T follicular helper cell (primary cell): ENCODE measurements around the gene NTN1.

ENCODE experiments used
- DNase-seq: peaks from one replicate; pipeline ENCODE4 v3.0.0-alpha.2; 2020; ENCODE audit warnings: low read depth

The NTN1 gene

GRCh38 chr17:9162275-9162985 lies 141.1 kb downstream of the NTN1 start:
- DNase-seq, result no peak

DNA sequence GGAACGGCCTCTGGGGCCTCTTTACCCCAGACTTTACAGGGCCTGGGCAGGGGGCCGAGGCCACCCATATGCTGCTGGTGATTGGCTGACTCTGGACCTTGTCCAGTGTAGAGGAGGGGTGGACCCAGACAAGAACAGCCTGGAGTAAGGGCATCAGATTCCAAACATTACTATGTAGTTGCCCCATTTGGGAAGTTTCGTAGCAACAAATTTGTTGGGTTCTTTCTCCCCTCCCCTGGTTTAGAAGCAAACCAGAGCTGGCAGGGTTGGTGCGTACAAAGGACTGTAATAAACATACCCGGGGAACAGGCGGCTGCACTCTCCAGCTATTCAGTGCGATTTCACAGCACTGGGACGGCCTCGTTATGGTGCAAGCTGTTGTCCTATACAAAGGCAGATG lies 145.5 kb downstream of the NTN1 start:
- no peak for DNase-seq

DNA sequence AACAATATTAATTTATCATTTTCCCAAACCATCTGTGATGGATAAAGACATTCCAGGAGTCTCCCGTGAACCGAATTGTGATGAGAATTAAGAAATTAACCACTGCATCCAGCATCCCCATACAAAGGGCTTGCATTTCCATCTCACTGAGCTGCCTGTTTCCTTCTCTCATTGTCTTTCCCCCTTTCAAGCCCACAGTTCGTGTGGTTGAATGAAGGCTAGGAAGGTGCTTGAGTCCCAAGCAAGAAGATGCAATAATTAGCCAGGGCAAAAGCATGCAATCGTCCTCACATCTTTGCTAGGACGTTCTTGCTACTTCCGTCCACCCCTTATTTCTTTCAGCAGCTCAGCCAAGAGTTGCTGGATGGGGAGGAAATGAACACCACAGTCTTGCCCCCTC lies 146.1 kb downstream of the NTN1 start:
- DNase-seq, result no peak

GRCh38 chr17:9169116-9169515 lies 147.8 kb downstream of the NTN1 start:
- no peak for DNase-seq

- DNase-seq, result no peak
Observed at GRCh38 chr17:9170336-9170735, 149.0 kb downstream of the NTN1 start.

GRCh38 chr17:9170853-9171252 lies 149.5 kb downstream of the NTN1 start:
- DNase-seq, result no peak

DNA sequence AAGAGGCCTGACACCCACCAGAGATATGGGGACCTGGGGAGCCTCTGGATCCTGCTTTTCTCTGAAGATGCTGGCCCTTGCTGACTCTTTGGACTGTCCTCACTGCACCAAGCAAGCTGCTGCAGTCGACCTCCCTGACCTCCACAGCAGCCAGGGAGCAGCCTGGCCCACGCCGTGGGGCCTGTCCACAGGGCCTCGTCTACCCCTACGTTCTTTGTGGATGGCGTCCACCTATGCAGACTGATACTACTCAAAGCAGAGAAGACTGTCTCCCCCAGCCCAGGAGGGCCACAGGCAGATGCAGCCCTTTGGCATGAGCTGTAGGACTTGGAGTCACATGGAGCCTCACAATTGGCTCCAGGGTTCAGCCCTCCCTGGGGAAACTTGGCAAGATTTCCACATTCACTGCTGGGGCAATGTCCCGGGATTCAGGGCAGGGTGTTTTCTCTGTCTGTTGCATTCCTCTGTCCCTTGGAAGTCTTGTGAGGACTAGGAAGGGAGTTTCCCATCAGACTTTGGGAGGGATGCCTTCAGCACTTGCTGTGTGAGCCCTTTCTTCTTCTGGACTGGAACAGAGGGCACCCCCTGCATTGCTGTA lies 152.2 kb downstream of the NTN1 start:
- no peak for DNase-seq

DNA sequence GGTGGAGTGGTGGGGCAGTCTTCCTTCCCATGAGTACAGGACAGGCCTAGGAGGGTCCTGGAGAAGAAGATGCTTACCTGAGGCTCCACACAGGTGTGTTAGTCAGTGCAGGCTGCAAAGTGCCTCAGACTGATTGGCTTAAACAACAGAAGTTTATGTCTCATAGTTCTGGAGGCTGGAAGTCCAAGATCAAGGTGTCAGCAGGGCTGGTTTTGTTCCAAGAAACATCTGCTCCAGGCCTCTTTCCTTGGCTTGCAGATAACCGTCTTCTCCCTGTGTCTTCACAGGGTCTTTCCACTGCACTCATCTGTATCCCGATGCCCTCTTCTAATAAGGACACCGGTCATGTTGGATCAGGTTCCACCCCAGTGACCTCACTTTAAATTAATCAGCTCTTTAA lies 153.0 kb downstream of the NTN1 start:
- DNase-seq, result no peak

DNA sequence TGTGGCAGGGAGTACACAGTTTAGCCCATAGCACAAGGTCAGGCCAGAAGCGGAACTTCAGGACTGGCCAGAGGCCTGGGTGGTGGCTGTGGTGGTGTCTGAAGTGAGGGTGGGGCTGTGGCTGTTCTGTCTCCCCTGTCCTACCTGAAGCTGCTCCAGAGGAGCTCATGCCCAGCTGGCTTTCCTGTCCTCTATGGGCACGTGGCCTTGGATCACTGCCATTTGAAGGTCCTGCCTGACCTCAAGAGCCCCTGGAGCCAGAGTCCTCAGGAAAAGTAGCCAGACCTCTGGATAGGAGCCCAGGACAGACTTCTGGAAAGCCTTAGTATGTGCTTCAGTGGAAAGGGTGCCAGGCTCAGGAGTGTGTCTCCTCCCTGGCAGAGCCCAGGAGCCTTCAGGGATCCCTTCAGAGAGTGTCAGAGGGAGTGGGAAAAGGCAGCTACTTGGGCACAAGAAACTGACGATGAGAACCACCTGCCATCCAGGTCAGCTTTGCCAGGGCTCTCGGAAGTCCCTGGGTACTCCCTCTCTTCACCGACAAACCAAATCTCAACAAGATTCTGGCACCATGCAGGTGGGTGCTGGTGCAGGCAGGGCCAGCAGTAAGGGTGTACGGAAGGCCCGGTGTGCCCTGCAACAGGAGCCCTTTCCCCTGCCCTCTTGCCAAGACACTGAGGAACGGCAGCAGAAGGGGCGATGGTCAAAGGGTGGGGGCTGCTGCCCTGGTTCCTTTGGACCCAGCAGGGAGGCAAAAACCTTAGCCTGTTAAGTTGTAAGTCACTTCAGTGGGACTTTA lies 153.7 kb downstream of the NTN1 start:
- DNase-seq, result no peak

- no peak for DNase-seq
Observed at GRCh38 chr17:9175700-9176467, 154.6 kb downstream of the NTN1 start.

- DNase-seq, result no peak
Observed at GRCh38 chr17:9177212-9177611, 155.9 kb downstream of the NTN1 start.

DNA sequence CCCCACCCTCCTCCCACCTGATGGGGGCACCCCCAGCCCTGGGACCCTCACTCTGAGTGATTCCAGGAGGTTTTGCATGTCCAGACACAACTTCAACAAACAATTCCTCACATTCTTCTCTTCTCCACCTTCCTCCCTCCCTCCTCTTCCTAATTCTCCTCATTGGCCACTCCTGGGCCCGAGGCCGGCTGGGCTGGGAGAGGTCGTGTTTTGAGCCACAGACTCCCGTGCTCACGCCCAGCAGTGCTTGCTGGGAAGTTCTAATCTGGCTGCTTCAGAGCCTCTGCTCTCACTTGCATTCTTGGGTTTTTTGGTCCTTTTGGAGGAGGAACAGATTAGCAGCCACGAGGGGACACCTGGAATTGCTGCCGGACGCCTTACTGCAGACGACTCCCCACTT lies 157.0 kb downstream of the NTN1 start:
- no peak for DNase-seq

DNA sequence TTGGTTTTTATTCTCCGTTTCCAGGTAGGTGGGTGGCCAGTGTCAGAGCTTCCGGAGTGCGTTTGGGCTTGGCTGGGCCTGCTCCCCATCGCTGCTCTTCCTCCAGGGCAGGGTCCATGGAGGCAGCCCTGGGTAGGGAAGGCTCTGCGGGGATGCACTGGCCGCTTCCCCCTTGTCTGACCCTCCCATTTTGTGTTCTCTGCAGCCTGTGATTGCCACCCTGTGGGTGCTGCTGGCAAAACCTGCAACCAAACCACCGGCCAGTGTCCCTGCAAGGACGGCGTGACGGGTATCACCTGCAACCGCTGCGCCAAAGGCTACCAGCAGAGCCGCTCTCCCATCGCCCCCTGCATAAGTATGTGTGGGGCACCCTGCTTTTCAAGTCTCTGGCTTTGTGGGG lies 158.3 kb downstream of the NTN1 start:
- no peak for DNase-seq

DNA sequence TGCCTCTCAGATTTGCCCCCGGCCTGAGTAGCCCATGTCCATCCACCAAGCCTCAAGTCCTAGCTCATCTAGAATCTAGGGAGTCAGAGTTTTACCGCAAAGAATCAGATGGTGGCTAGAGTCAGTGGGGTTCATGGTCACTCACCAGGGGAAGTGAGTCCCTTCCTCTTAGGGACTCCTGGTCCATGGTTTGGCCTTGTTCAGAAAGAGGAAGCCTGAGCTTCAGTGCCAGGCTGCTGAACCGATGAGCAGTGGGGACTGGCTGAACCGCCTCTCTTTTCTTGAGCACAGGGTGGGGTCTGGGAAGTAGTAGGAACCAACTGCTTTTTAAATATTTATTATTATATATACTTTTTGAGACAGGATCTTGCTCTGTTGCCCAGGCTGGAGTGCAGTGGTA lies 160.3 kb downstream of the NTN1 start:
- DNase-seq, result no peak

DNA sequence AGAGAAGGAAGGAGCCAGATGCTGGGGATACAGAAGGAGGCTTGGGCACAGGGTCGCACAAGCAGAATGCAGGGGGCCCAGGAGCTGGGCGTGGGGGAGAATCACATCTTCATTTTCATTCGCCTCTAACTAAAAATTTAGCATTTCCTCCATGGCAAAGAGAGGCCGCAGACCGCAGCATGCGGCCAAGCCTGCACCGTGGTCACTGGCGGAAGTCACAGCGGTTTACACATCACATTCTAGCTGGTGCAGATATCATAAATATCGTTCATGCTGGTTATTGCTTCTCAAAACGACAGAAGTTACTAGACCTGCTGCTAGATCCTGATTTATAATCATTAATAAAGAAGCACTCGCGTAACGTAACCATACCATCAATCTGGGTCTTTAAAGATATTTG lies 162.0 kb downstream of the NTN1 start:
- DNase-seq, result no peak

- DNase-seq, result no peak
Observed at GRCh38 chr17:9185142-9185541, 163.8 kb downstream of the NTN1 start.

DNA sequence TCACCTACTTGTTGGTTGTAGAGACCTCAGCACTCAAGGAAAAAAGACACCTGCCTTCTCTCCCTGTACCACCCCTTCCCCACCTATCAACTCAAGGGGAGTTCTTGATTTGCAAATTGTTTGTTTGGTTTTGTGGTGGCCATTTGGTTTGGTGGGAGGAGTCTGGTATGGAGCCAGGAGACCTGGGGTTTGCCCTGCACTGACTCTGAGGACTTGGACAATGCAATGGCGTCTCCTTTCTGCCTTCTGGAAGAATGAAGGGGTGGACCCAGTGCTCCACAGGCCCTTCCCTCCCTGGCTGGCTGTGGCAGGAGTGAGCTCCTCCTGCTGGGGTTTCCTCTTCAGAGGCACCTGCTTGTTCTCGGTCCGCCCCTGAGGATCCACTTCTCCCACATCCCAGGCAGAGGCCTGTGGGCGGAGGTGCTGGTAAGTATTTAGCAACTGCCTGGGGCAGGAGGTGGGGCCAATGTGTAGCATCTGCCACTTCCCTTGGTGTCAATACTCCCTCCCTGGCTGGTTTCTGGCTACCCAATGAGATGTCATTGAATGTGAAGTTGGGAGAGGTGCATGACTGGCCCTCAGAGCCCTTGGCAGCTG lies 164.5 kb downstream of the NTN1 start:
- no peak for DNase-seq

GRCh38 chr17:9187828-9188227 lies 166.5 kb downstream of the NTN1 start:
- DNase-seq, result no peak

DNA sequence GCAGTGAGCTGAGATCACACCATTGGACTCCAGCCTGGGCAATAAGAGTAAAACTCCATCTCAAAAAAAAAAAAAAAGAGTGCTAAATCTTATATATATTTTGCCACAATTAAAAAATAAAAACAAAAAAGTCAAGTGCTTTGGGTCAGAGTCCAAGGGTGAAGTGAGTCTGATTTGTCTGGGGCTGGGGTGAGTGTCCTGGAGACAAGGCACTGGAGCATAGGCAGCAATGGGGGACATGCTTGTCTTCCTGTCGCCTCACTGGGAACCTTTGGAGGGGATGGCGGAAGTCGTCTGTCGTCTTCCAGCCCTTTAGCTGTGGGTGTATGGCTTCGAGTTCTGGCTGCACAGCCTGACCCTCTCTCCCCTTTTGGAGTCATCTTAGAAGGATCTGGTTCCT lies 167.1 kb downstream of the NTN1 start:
- no peak for DNase-seq

DNA sequence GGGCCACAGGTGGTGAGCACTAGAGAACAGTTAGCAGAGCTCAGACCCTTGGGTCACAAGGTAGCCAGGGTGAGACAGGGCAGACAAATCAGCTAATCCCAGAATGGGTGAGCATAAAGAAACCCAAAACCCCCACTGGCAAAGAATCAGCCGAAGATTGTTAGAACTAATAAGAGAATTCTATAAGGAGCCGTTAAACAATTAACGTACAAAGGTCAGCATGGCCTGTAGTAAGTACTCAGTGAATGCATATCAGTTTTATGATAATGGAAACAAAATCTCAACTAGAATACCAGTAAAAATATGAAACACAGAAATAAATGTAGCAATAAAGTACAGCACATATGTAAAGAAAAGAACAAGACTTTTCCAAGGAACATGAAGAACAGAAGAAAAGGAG lies 168.6 kb downstream of the NTN1 start:
- DNase-seq, result no peak

- no peak for DNase-seq
Observed at GRCh38 chr17:9192010-9192409, 170.7 kb downstream of the NTN1 start.

DNA sequence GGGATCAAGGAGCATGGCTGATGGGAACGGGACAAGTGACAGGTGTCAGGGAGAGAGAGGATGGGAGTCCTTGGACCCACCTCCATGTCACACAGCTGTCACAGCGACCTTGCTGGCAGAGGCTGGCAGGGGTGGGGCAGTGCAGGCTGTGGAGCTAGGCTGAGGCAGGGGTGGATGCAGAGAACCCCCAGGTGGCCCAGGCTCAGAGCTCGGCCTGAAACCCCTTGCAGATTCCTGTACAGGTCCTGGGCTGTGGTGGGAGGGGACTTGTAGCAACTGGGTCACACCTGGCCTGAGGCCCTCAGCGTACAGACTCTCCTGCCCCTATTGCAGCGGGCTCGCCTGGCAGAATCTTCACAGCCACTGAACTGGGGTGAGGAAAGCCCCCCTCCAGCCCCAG lies 174.1 kb downstream of the NTN1 start:
- DNase-seq, result no peak
